Left ventricle myocardium superior (tissue), 1 donor: ENCODE data around the gene EEF1B2. TPM values are rescaled to one million over a fixed set of nuclear protein-coding genes. Genes with fewer than 3 reads are reported as not detected.
"Not testable (repeated sequence)": the region's sequence is repeated elsewhere in the genome, so short reads cannot be mapped to it uniquely, and the experiment has no call there.

Source experiments
- ATAC-seq: fragments of 200-7000 bp; cut with Tn5 transposase; one replicate; pipeline ENCODE4 v1.9.1; 2020; ENCODE audit warnings: mild to moderate bottlenecking, moderate library complexity
- DNase-seq: peaks from one replicate; pipeline ENCODE4 v3.0.0-alpha.2; 2020
- intact Hi-C: fragments of 100-400 bp; cut with micrococcal nuclease; formaldehyde crosslinking; loops from one replicate; pipeline ENCODE4 v1.11.0; 2022
- total RNA-seq: library from RNA; stranded (reverse); fragmentation: NEBNext Ultra II Directional; extraction: Animal tissue kit (Norgen Biotek cat#: 25700); gene quantifications from one replicate; pipeline ENCODE4 v1.2.1, GENCODE V29; 2021
- donor health status: DM: no; HTN: yes; CAD: no; lungs with severe emphysema.

EEF1B2 gene
- total RNA-seq, 1 donor from 2014 or later: 258 TPM

GRCh38 chr2:206207316-206207715 is 47.6 kb downstream of the EEF1B2 start:
- ATAC-seq, DNase-seq, intact Hi-C loops: not testable (repeated sequence)

- ATAC-seq (no peak), DNase-seq (no peak)
- intact Hi-C loops: no loop called here
These were observed 49.2 kb downstream of the EEF1B2 start for GRCh38 chr2:206208900-206209299.

- no peak for DNase-seq
- no peak for ATAC-seq
- intact Hi-C loops: no loop called here
These were observed 52.1 kb downstream of the EEF1B2 start for GRCh38 chr2:206211657-206212255.

Other genes with a start within 250 kb of the EEF1B2 start
- 13.1 TPM for gene INO80D, start 73.7 kb upstream of the EEF1B2 start, total RNA-seq
- 503 TPM for gene NDUFS1, start 451 bp upstream of the EEF1B2 start, total RNA-seq
- 6.6 TPM for gene ZDBF2, start 114.8 kb downstream of the EEF1B2 start, total RNA-seq